GM12878 (cell line): ENCODE measurements around the gene FAM107A. TPM values are rescaled to one million over a fixed set of nuclear protein-coding genes. Genes with fewer than 3 reads are reported as not detected.

Source experiments
- ATAC-seq: fragments of 200-7000 bp; cut with Tn5 transposase; 3 replicates; pipeline ENCODE4 v1.9.1; 2020; ENCODE audit warnings: mild to moderate bottlenecking, moderate library complexity
- BruUV-seq: library from RNA; stranded (reverse); fragments of 400-500 nt; replicated peaks from 2 replicates; lab custom pipeline; 2021; lab: Mats Ljungman, UMichigan
- CTCF ChIA-PET: fragments of 300-600 bp; sonication (Branson Sonifier 250); formaldehyde crosslinking; extraction: SDS; loops from one replicate; lab custom pipeline; 2021; ENCODE audit warnings: inconsistent platforms; lab: Yijun Ruan, JAX
- POLR2A ChIA-PET: fragments of 350-600 bp; formaldehyde crosslinking; extraction: SDS; loops from one replicate; lab custom pipeline; 2021; ENCODE audit warnings: inconsistent platforms; lab: Charles Lee
- RAD21 ChIA-PET: fragments of 300-600 bp; sonication (Branson Sonifier 250); formaldehyde crosslinking; loops from one replicate; lab custom pipeline; 2023; ENCODE audit warnings: antibody characterized with exemption; ENCODE audit not compliant: unreplicated experiment; lab: Charles Lee
- SMC1A ChIA-PET: fragments of 300-600 bp; sonication (Branson Sonifier 250); formaldehyde crosslinking; loops from one replicate; lab custom pipeline; 2023; ENCODE audit not compliant: unreplicated experiment, uncharacterized antibody; lab: Charles Lee
- DNase-seq: peaks from one replicate; pipeline ENCODE4 v3.0.0-alpha.2; 2011; ENCODE audit warnings: low read depth, low spot score
- FAIRE-seq: peaks from 3 replicates; lab custom pipeline; 2011; peaks lifted over from hg19 to GRCh38; lab: Jason Lieb, UNC
- H2AFZ ChIP-seq: 2 replicates; pipeline ENCODE4 v1.6.0; 2011; ENCODE audit warnings: low read depth, low read length, control low read depth; ENCODE audit not compliant: control insufficient read depth
- H3K27ac ChIP-seq: 2 replicates; pipeline ENCODE4 v1.5.1; 2011; ENCODE audit warnings: control low read depth; ENCODE audit not compliant: control insufficient read depth, insufficient read depth
- H3K27me3 ChIP-seq, 2 experiments: replicated peaks in 1 of 2; 2 replicates each; pipeline versions ENCODE4 v1.6.0 to v1.6.1; 2011; ENCODE audit warnings: low read length in 1 of 2; ENCODE audit not compliant: control insufficient read depth in 2 of 2, insufficient read depth in 2 of 2
- H3K36me3 ChIP-seq, 2 experiments: 2 replicates each; pipeline ENCODE4 v1.5.1; 2011; ENCODE audit warnings: low read length in 1 of 2; ENCODE audit not compliant: control insufficient read depth in 2 of 2, insufficient read depth in 2 of 2
- H3K4me1 ChIP-seq: 2 replicates; pipeline ENCODE4 v1.6.1; 2011; ENCODE audit warnings: mild to moderate bottlenecking, low read length, moderate library complexity, mixed read lengths; ENCODE audit not compliant: control insufficient read depth, insufficient read depth
- H3K4me2 ChIP-seq: 2 replicates; pipeline ENCODE4 v1.6.0; 2011; ENCODE audit warnings: control low read depth; ENCODE audit not compliant: control insufficient read depth, insufficient read depth
- H3K4me3 ChIP-seq: fragments of 200-600 bp; sonication (generic); 2 replicates; pipeline ENCODE4 v1.5.1; 2016
- H3K79me2 ChIP-seq: 2 replicates; pipeline ENCODE4 v1.6.0; 2011; ENCODE audit warnings: low read length; ENCODE audit not compliant: control insufficient read depth, insufficient read depth
- H3K9ac ChIP-seq: 2 replicates; pipeline ENCODE4 v1.8.0; 2011; ENCODE audit warnings: low read length, control low read depth, mixed read lengths; ENCODE audit not compliant: control insufficient read depth, insufficient read depth
- H3K9me3 ChIP-seq: replicated peaks from 3 replicates; pipeline ENCODE4 v1.5.1; 2011; ENCODE audit warnings: mild to moderate bottlenecking, low read length; ENCODE audit not compliant: control insufficient read depth, insufficient read depth
- H4K20me1 ChIP-seq: 2 replicates; pipeline ENCODE4 v1.6.0; 2011; ENCODE audit not compliant: control insufficient read depth, insufficient read depth
- ATF7 ChIP-seq: fragments of 450-650 bp; IDR thresholded peaks from 2 replicates; pipeline ENCODE4 v1.6.1; 2016; ENCODE audit warnings: low read depth, mild to moderate bottlenecking
- CREB1 ChIP-seq: IDR thresholded peaks from 2 replicates; pipeline ENCODE4 v1.6.1; 2012; ENCODE audit warnings: low read depth, mild to moderate bottlenecking, inconsistent platforms
- DPF2 ChIP-seq: fragments of 450-650 bp; IDR thresholded peaks from 2 replicates; pipeline ENCODE4 v1.6.1; 2017; ENCODE audit warnings: mild to moderate bottlenecking
- KDM1A ChIP-seq: fragments of 200-600 bp; sonication (generic); IDR thresholded peaks from 2 replicates; pipeline ENCODE4 v1.6.1; 2016; ENCODE audit warnings: borderline replicate concordance
- LARP7 ChIP-seq: fragments of 450-650 bp; IDR thresholded peaks from 2 replicates; pipeline ENCODE4 v1.6.1; 2017; ENCODE audit warnings: mild to moderate bottlenecking
- NFYB ChIP-seq: IDR thresholded peaks from 2 replicates; pipeline ENCODE4 v1.6.1; 2011; ENCODE audit warnings: low read depth, mild to moderate bottlenecking, low read length, improper control_type of control experiment, moderate library complexity; ENCODE audit not compliant: insufficient read depth
- POLR2A ChIP-seq: IDR thresholded peaks from 2 replicates; pipeline ENCODE4 v1.6.1; 2011; ENCODE audit warnings: low read depth, mild to moderate bottlenecking, low read length
- POLR2AphosphoS5 ChIP-seq: IDR thresholded peaks from 2 replicates; pipeline ENCODE4 v1.6.1; 2011; ENCODE audit warnings: mild to moderate bottlenecking, low read length, inconsistent platforms
- STAT3 ChIP-seq: IDR thresholded peaks from 2 replicates; pipeline ENCODE4 v1.6.1; 2011; ENCODE audit warnings: low read depth, low read length, improper control_type of control experiment
- ZNF217 ChIP-seq: fragments of 450-650 bp; IDR thresholded peaks from 2 replicates; pipeline ENCODE4 v1.6.1; 2017; ENCODE audit warnings: antibody characterized with exemption, mild to moderate bottlenecking
- WGBS: methylation state at CpG from one replicate; pipeline ENCODE4 v1.1.6; 2016; ENCODE audit warnings: low lambda C conversion rate; ENCODE audit not compliant: insufficient replicate concordance, insufficient coverage; ENCODE audit errors: missing lambda C conversion rate; 5-methylcytosine and 5-hydroxymethylcytosine counted together
- in situ Hi-C: fragments of 300-500 bp; cut with MboI; formaldehyde crosslinking; loops from 9 replicates; pipeline ENCODE4 v1.14.3; 2018; ENCODE audit warnings: mixed read lengths
- intact Hi-C: fragments of 100-400 bp; cut with micrococcal nuclease; formaldehyde crosslinking; loops from one replicate; pipeline ENCODE4 v1.14.2; 2022; ENCODE audit not compliant: unreplicated experiment
- polyA plus RNA-seq, 11 experiments: library from polyadenylated mRNA; depleted of rRNA in 4 of 11; unstranded in 6 of 11; stranded (reverse) in 5 of 11; fragments of >200 nt; fragmentation: Nextera tagmentation in 4 of 11; fragmentation: Illumina TruSeq in 1 of 11; extraction: Ambion mirVana in 4 of 11; extraction: Trizol in 1 of 11; gene quantifications; 1 replicate in 1 of 11; 2 replicates in 10 of 11; pipeline versions ENCODE4 v1.2.1 to v1.2.3, GENCODE V29; 2011 to 2016; ENCODE audit warnings: inconsistent platforms in 2 of 11, missing spikeins in 2 of 11, low read depth in 1 of 11
- total RNA-seq, 4 experiments: library from RNA; depleted of rRNA in 3 of 4; stranded (reverse); fragments of >200 nt in 3 of 4; fragmentation: Illumina TruSeq in 1 of 4; extraction: Trizol in 1 of 4; gene quantifications; 2 replicates each; pipeline versions ENCODE4 v1.2.1 to v1.2.3, GENCODE V29; 2013 to 2021
- TF ChIP-seq, protein P1 (sequence below): IDR thresholded peaks from 2 replicates; pipeline ENCODE4 v1.6.1; 2012; ENCODE audit warnings: low read length, inconsistent platforms
- TF ChIP-seq, protein P2 (sequence below): fragments of 450-650 bp; IDR thresholded peaks from 2 replicates; pipeline ENCODE4 v1.6.1; 2016; ENCODE audit warnings: mild to moderate bottlenecking
- TF ChIP-seq, protein P3 (sequence below): fragments of 450-650 bp; IDR thresholded peaks from 2 replicates; pipeline ENCODE4 v1.6.1; 2018; ENCODE audit warnings: borderline replicate concordance, mild to moderate bottlenecking; ENCODE audit not compliant: partially characterized antibody
- TF ChIP-seq, protein P4 (sequence below): IDR thresholded peaks from 2 replicates; pipeline ENCODE4 v1.6.1; 2011; ENCODE audit warnings: low read depth, mild to moderate bottlenecking, low read length, moderate library complexity, borderline replicate concordance; ENCODE audit errors: extremely low read depth
- TF ChIP-seq, protein P5 (sequence below): fragments of 450-650 bp; formaldehyde crosslinking; IDR thresholded peaks from 2 replicates; pipeline ENCODE4 v1.4.0; 2022; ENCODE audit warnings: mild to moderate bottlenecking, moderate library complexity

FAM107A gene
- total and polyA plus RNA-seq, 10 of the 15 experiments (the other 5 are each of a cell fraction or from before 2014, with no cell fraction given): not detected

DNA sequence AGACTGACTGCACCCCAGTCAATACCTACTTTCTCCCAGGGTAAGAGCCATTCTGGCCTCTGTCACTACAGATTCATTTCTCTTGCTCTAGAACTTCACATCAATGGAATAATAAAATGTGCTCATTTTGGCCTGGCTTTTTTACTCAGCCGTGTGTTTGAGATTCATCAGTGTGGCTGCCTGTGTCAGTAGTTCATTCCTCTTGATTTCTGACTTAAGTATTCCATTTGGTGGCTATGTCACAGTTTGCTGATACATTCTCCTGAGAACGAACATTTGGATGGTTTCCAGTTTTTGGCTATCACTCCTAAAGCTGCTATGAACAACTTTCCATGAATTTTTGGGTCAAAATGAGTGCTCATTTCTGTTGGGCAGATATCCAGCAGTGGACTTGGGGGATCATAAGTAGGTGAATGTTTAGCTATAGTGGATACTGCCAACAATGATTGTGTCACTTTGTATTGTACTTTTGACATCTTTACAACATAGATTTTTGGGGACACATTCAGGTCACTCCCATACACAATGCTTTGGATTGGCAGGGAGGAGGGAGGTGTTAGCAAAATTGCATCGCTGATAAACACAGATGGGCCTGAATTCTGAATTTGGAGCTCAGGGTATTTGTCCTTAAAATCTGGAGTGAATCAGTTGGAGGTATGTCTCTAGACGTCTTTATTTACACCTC lies 19.8 kb upstream of the FAM107A start (continued):
- TF ChIP-seq POLR2A (no peak), ZNF217 (no peak), POLR2AphosphoS5 (no peak)
- TF ChIP-seq, all 136 proteins: peak for 0

DNA sequence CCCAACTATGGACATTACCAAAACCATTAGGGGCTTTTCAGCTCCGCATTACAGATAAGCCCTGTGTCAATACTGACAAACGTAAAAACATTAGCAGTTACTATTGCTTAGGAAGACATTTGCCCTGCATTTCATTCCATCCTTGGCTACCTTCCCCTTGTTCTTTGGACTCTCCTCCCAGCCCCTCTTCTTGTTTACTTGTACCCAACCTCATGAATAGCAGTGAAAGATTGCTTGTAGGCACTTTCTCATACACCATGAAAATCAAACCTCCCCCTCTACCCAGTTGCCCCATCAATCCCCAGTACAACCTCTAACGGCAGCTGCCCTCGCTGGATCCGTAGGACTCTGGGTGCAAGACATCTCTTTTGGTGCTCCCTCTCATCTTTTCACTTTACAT lies 16.9 kb upstream of the FAM107A start:
- FAIRE-seq (no peak), ATAC-seq (no peak), DNase-seq (no peak)
- H3K4me3 ChIP-seq: no peak overlapping the region
- 58% methylated on average over 5 of the region's 5 CpGs for WGBS
- H2AFZ ChIP-seq: no peak overlapping the region
- intact Hi-C loops: no loop called here
- H3K27me3 ChIP-seq: peaks cover 0 to 1% of the 10 kb centered on the region in 2 experiments; a peak in 1 of 4 replicates
- H3K9ac ChIP-seq: no peak overlapping the region
- SMC1A ChIA-PET: no interaction called here
- in situ Hi-C loops: no loop called here
- CTCF ChIA-PET: no interaction called here
- POLR2A ChIA-PET: no interaction called here
- H3K27ac ChIP-seq: no peak overlapping the region
- RAD21 ChIA-PET: no interaction called here
- H4K20me1 ChIP-seq: no peaks in the 10 kb centered on the region
- BruUV-seq: no TSS peak
- no peaks in the 10 kb centered on the region for H3K9me3 ChIP-seq
- no peaks in the 10 kb centered on the region for H3K79me2 ChIP-seq
- no peaks in the 10 kb centered on the region for H3K4me1 ChIP-seq
- H3K4me2 ChIP-seq: no peak overlapping the region
- H3K36me3 ChIP-seq: no peaks in the 10 kb centered on the region
- no peak for TF ChIP-seq CREB1
- no peak for TF ChIP-seq STAT3
- TF ChIP-seq, protein P1, sequence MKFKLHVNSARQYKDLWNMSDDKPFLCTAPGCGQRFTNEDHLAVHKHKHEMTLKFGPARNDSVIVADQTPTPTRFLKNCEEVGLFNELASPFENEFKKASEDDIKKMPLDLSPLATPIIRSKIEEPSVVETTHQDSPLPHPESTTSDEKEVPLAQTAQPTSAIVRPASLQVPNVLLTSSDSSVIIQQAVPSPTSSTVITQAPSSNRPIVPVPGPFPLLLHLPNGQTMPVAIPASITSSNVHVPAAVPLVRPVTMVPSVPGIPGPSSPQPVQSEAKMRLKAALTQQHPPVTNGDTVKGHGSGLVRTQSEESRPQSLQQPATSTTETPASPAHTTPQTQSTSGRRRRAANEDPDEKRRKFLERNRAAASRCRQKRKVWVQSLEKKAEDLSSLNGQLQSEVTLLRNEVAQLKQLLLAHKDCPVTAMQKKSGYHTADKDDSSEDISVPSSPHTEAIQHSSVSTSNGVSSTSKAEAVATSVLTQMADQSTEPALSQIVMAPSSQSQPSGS: no peak
- no peak for TF ChIP-seq ATF7
- TF ChIP-seq, protein P2, sequence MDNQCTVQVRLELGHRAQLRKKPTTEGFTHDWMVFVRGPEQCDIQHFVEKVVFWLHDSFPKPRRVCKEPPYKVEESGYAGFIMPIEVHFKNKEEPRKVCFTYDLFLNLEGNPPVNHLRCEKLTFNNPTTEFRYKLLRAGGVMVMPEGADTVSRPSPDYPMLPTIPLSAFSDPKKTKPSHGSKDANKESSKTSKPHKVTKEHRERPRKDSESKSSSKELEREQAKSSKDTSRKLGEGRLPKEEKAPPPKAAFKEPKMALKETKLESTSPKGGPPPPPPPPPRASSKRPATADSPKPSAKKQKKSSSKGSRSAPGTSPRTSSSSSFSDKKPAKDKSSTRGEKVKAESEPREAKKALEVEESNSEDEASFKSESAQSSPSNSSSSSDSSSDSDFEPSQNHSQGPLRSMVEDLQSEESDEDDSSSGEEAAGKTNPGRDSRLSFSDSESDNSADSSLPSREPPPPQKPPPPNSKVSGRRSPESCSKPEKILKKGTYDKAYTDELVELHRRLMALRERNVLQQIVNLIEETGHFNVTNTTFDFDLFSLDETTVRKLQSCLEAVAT: no peak
- TF ChIP-seq, protein P3, sequence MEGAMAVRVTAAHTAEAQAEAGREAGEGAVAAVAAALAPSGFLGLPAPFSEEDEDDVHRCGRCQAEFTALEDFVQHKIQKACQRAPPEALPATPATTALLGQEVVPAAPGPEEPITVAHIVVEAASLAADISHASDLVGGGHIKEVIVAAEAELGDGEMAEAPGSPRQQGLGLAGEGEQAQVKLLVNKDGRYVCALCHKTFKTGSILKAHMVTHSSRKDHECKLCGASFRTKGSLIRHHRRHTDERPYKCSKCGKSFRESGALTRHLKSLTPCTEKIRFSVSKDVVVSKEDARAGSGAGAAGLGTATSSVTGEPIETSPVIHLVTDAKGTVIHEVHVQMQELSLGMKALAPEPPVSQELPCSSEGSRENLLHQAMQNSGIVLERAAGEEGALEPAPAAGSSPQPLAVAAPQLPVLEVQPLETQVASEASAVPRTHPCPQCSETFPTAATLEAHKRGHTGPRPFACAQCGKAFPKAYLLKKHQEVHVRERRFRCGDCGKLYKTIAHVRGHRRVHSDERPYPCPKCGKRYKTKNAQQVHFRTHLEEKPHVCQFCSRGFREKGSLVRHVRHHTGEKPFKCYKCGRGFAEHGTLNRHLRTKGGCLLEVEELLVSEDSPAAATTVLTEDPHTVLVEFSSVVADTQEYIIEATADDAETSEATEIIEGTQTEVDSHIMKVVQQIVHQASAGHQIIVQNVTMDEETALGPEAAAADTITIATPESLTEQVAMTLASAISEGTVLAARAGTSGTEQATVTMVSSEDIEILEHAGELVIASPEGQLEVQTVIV: no peak
- TF ChIP-seq, protein P4, sequence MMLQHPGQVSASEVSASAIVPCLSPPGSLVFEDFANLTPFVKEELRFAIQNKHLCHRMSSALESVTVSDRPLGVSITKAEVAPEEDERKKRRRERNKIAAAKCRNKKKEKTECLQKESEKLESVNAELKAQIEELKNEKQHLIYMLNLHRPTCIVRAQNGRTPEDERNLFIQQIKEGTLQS: no peak
- no peak for TF ChIP-seq DPF2
- TF ChIP-seq, protein P5, sequence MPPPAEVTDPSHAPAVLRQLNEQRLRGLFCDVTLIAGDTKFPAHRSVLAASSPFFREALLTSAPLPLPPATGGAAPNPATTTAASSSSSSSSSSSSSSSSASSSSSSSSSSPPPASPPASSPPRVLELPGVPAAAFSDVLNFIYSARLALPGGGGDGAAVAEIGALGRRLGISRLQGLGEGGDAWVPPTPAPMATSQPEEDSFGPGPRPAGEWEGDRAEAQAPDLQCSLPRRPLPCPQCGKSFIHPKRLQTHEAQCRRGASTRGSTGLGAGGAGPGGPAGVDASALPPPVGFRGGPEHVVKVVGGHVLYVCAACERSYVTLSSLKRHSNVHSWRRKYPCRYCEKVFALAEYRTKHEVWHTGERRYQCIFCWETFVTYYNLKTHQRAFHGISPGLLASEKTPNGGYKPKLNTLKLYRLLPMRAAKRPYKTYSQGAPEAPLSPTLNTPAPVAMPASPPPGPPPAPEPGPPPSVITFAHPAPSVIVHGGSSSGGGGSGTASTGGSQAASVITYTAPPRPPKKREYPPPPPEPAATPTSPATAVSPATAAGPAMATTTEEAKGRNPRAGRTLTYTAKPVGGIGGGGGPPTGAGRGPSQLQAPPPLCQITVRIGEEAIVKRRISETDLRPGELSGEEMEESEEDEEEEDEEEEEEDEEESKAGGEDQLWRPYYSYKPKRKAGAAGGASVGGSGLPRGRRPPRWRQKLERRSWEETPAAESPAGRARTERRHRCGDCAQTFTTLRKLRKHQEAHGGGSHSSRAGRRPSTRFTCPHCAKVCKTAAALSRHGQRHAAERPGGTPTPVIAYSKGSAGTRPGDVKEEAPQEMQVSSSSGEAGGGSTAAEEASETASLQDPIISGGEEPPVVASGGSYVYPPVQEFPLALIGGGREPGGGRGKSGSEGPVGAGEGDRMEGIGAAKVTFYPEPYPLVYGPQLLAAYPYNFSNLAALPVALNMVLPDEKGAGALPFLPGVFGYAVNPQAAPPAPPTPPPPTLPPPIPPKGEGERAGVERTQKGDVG: no peak
- TF ChIP-seq LARP7: no peak
- no peak for TF ChIP-seq NFYB
- no peak for TF ChIP-seq KDM1A
